Right renal pelvis (tissue), 4 donors: ENCODE results near the gene BPIFB6. TPM values are rescaled to one million over a fixed set of nuclear protein-coding genes. Genes with fewer than 3 reads are reported as not detected.

Experiments used
- DNase-seq, 4 donors: peaks; one replicate each; pipeline ENCODE4 v3.0.0-alpha.2; 2013; ENCODE audit warnings: low read depth in 4 of 4, low spot score in 3 of 4, missing footprints in 1 of 4
- polyA plus RNA-seq, 4 donors: library from polyadenylated mRNA; unstranded; fragments of 120-200 nt; gene quantifications; one replicate each; pipeline ENCODE4 v1.2.1, GENCODE V29; 2013; ENCODE audit not compliant: insufficient read length in 4 of 4

BPIFB6 gene
- polyA plus RNA-seq, 4 donors, result not detected

- no peak for DNase-seq
Observed at GRCh38 chr20:33082546-33082945, 51.1 kb downstream of the BPIFB6 start.

GRCh38 chr20:33083544-33084340 is 52.3 kb downstream of the BPIFB6 start:
- no peak for DNase-seq

DNA sequence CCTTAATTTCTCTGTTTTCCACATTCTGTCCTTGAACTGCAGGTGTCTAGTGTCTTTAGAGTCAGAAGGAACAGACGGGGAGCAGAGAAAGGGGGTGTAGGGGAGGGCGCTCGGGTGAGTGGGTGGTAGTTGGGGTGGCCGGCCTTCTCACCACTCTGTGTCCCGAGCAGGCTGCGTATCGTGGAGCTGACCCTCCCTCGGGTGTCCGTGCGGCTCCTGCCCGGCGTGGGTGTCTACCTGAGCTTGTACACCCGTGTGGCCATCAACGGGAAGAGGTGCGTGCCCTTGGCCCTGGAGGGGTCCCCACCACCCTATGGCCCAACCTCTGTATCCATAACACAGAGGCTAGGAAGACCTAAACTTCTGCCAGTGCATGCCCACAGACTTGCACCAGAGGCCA is 53.3 kb downstream of the BPIFB6 start:
- no peak for DNase-seq

DNA sequence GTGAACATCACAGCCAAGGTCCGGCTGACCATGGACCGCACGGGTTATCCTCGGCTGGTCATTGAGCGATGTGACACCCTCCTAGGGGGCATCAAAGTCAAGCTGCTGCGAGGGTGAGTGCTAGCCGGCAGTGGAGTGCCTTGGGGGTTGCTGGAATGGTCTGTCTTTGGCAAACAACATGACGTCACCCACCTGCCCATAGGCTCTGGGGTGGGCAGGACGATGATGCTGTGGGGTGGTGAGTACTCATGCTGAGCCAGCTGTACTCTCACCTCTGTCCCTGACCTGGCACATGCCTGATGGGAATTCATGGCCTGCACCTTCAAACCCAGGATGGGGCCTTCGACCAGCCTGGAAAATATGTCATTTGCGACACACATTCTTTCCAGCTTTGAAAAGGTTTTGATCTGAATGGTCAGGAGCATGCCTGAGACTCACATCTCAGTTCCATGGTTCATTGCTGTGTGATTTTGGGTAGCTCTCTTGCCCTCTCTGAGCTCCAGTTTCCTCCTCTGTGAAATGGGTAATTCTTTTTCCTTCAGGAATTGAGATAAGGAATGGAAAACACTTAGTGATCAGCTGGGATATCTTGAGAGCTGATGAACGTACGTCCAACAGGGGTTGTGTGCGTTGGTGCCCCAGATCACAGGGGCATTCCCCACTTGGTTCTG is 54.7 kb downstream of the BPIFB6 start:
- no peak for DNase-seq

DNA sequence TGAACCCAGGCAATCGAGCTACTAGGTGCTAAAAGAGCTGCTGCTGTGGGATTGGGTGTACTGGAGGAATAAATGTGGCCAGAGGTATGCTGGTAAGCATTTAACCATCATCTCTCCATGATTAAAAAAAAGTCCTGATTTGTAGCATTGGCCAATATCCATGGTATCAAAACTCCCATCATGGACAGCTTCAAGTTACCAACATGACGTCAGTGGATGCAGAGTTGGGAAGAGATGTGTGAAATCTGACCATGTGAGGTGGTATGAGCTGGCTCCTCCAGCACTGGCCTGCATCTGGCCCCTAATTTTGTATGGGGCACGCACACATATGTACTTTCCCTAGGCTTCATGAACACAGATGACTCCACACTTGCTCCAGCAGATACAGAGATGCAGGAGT is 59.7 kb downstream of the BPIFB6 start:
- DNase-seq, result no peak

GRCh38 chr20:33091693-33092092 is 60.2 kb downstream of the BPIFB6 start:
- no peak for DNase-seq

DNA sequence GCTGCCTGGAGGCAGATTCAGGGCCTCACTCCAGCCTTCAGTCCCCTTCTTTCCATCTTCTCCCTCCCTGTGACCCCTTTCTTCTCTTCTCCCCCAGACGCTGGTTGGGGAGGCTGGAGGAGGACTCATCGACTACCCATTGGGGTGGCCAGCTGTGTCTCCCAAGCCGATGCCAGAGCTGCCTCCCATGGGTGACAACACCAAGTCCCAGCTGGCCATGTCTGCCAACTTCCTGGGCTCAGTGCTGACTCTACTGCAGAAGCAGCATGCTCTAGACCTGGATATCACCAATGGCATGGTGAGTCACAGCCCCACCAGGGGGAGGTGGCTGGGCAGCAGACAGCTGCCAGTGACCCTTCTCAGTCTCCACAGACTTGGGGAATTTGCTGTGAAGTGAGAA is 60.9 kb downstream of the BPIFB6 start:
- DNase-seq, result no peak

GRCh38 chr20:33093074-33093473 is 61.6 kb downstream of the BPIFB6 start:
- no peak for DNase-seq

GRCh38 chr20:33093582-33093981 is 62.1 kb downstream of the BPIFB6 start:
- DNase-seq, result no peak

Other genes starting within 250 kb of the BPIFB6 start
- 100 to 1,000 TPM; 112 to 134 (median 119) TPM for gene MAPRE1, start 211.7 kb upstream of the BPIFB6 start, polyA plus RNA-seq
- gene EFCAB8, start 172.7 kb upstream of the BPIFB6 start, polyA plus RNA-seq, result under 1 TPM in 3 of 4 donors, not detected in 1; 0.06 to 0.09 (median 0.07) TPM
- gene SUN5, start 27.2 kb upstream of the BPIFB6 start, polyA plus RNA-seq, result not detected
- not detected for gene BPIFB2, start 23.9 kb upstream of the BPIFB6 start, polyA plus RNA-seq
- not detected for gene BPIFB3, start 22.3 kb downstream of the BPIFB6 start, polyA plus RNA-seq
- not detected for gene BPIFB4, start 48.0 kb downstream of the BPIFB6 start, polyA plus RNA-seq
- gene BPIFA2, start 136.5 kb downstream of the BPIFB6 start, polyA plus RNA-seq, result not detected
- not detected for gene BPIFA3, start 185.7 kb downstream of the BPIFB6 start, polyA plus RNA-seq
- not detected for gene BPIFA1, start 204.3 kb downstream of the BPIFB6 start, polyA plus RNA-seq